NCI-H226 (cell line): ENCODE results near the gene CFAP53.
"Not testable (repeated sequence)": the region's sequence is repeated elsewhere in the genome, so short reads cannot be mapped to it uniquely, and the experiment has no call there.

Experiments used
- DNase-seq: peaks from one replicate; pipeline ENCODE4 v3.0.0-alpha.2; 2015

CFAP53 gene

DNA sequence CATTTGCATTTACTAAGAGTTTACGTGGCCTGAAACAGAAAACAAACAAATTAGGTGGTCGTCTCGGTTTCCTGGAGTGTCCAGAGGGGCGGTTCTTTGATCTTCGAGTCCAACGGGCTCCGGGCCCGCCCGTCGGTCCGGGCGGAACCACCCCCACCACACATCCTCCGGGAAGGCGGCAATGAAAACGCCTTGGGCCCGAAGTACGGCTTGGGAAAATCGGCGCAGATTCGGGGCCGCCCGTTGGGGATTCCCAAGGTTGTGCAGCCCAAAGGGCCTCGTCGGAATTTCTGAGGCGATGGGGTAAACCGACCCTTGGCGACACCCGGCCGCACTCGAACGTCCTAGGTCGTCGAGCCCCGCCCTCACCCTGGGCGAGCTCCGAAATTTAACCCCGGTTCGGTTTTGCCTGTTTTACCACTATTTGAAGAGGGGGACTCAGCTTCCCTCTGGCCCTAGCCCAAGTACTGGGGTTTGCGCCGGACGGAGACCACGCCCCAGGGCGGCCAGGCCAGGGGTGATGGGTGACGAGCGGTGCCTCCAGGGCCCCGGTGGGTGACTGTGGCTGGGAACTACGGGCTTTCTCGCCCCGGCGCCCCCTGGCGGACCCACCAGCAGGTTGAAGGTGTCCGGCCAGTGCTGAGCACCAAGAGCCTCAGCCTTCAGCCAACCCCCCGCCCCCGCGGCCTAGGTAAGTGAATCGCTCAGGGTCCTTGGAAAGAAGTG lies 1.9 kb upstream of the CFAP53 start:
- DNase-seq: peak; percentile 4

GRCh38 chr18:50262977-50263376 lies 3.3 kb downstream of the CFAP53 start:
- no peak for DNase-seq

GRCh38 chr18:50250935-50251334 lies 15.4 kb downstream of the CFAP53 start:
- DNase-seq: no peak

GRCh38 chr18:50249576-50249975 lies 16.7 kb downstream of the CFAP53 start:
- no peak for DNase-seq

DNA sequence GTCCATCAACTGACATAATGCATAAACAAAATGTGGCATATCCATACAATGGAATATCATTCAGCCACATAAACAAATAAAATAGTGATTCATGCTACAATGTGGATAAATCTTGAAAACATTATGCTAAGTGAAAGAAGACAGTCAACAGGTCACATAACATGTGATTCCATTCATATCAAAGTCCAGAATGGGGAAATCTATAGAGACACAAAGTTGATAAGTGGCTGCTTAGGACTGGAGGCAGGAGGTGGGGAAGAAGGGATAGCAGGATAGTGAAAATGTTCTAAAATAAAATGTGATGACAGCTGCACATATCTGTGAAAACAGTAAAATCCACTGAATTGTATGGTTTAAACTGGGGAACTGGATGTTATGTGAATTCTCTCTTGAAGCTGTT lies 18.7 kb downstream of the CFAP53 start:
- DNase-seq: no peak

GRCh38 chr18:50241768-50242167 lies 24.5 kb downstream of the CFAP53 start:
- not testable (repeated sequence) for DNase-seq

DNA sequence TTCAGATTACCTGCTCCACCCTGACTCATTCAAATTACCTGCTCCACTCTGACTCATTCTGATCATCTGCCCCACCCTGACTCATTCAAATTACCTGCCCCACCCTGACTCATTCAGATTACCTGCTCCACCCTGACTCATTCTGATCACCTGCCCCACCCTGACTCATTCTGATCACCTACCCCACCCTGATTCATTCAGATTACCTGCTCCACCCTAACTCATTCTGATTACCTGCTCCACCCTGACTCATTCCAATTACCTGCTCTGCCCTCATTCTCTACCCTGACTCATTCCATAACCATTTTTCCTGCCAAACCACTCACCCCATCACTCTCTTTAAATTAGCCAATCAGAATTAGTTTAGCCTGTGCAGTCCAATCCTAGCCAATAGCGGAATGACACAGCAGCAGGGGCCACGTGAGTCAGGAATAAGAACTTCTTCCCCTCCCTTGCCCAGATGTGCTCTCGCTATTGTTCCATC lies 26.2 kb downstream of the CFAP53 start:
- peak; percentile 3 for DNase-seq

- DNase-seq: no peak
Observed at GRCh38 chr18:50232419-50232818, 33.9 kb downstream of the CFAP53 start.

DNA sequence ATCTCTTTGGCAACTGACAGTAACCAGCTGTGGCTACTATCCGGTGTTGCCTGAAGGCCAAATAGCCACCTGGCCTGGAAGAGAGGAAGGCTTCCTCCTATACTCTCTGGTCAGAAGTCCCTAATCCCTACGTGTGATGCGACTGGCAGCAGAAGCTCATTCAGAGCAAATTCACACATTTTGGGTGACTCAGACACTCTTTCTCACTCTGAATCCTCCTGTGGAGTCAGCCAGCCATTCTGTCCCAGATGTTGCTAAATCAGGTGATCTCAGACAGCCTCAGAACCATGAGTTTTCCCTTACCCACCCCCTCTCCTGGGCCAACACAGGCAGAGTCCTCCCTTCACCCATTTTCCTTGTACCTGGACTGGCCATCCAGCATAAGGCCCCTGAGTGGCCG lies 34.7 kb downstream of the CFAP53 start:
- DNase-seq: no peak

DNA sequence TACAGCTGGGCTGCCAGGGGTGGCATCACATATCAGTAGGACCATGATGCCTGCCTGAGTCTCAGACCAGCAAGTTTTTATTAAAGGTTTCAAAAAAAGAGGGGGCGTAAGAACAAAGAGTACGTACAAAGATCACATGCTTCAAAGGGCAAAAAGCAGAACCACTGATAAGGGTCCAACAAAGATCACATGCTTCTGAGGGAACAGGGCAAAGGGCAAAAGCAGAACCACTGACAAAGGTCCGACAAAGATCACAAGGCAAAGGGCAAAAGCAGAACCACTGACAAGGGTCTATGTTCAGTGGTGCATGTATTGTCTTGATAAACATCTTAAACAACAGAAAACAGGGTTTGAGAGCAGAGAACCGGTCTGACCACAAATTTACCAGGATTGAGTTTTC lies 46.0 kb downstream of the CFAP53 start:
- DNase-seq: not testable (repeated sequence)

- no peak for DNase-seq
Observed at GRCh38 chr18:50218432-50219197, 47.7 kb downstream of the CFAP53 start.

DNA sequence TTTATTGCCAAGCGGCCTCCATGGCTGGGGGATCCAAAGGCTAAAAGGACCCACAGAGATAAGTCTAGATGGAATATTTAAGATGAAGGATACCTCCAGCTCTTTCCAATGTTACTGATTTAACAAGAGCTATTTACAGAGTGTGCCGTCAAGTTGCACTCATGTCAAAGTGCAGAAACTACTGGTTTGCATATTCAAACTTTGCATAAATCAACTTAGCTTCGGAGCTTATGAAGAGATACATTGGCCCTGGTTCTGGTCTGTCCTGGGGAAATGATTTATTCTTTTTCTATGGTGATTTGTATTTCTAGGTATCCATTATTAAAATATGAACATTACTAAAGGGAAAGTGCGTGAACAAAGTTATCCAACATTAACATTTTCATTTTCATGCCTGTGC lies 57.0 kb downstream of the CFAP53 start:
- DNase-seq: no peak

GRCh38 chr18:50207722-50208121 lies 58.6 kb downstream of the CFAP53 start:
- DNase-seq: no peak

DNA sequence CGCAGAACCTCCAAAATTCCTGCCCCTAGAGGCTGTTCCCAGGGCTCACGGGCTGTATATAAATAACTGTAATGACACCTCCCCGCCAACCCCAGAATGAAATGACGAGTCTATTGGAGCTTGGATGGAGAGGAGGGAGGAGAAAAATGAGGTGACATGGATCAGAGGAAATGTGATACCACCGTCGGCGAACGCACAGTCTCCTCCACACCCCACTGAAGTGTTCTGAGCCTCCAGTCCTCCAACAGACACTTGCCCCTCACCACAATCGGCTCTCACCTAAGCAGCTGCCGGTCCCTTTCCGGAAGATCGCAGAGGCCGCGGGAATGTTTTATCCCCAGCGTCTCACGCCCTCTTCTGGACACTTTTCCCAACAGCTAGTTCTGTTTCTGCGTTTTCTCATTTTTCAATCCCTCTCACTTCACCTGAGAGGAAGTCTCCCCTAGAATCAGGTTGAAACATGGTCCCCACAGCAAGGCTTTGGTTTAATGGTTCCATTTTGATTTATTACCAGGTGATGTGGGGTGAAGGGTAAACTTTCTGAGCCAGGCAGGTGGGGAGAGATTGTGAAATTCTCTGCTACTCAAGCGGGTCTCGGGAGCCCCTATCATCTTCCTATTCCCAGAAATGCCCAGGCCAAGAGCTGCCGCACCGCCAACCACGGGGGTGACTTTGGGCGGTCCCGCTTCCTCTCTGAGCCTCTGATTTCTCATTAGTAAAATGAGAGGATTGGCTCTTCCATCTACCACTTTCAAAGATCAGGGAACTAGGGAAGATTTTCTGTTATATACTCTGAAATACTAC lies 62.3 kb downstream of the CFAP53 start:
- no peak for DNase-seq

GRCh38 chr18:50201476-50202018 lies 64.7 kb downstream of the CFAP53 start:
- DNase-seq: no peak

- DNase-seq: no peak
Observed at GRCh38 chr18:50199921-50200320, 66.4 kb downstream of the CFAP53 start.

DNA sequence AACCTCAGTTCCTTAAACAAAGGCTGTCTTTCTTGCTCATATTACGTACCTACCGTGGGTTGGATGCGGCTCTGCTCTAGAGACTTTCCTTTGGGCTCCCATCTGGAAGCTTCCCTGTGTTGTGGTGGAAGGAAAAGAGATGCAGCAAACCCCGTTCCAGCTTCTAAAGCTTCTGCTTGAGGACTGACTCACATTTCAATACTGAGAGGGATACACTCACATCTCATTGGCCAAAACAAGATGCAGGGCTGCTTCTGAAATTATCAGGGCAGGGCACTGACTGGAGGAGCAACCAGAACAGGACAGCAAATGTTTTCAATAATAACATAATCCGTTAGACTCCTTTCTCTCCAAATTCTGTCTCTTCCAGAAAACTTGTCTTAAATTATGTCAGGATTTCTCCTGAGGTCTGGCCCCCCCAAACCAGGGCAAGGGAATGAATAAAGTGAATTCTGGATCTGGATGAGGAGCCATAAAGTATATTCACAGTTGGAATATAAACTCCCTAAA lies 66.9 kb downstream of the CFAP53 start:
- DNase-seq: no peak

DNA sequence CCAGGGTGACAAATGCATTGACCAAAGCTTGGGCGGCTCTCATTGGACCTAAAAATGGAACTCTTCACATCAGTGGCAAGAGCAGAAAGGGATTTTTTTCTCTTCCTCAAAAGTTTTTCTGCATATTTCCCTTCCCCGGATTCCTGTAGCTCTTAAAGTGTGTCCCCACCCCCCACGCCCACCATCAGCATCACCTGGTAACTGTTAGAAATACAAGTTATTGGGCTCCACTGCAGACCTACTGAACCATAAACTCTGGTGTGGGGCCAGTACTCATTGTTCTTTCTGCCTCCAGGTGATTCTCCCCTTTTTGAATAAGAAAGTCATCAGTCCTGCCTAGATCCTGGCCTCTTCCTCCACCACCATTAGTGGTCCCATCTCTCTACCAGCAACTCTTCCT lies 70.0 kb downstream of the CFAP53 start:
- DNase-seq: no peak

DNA sequence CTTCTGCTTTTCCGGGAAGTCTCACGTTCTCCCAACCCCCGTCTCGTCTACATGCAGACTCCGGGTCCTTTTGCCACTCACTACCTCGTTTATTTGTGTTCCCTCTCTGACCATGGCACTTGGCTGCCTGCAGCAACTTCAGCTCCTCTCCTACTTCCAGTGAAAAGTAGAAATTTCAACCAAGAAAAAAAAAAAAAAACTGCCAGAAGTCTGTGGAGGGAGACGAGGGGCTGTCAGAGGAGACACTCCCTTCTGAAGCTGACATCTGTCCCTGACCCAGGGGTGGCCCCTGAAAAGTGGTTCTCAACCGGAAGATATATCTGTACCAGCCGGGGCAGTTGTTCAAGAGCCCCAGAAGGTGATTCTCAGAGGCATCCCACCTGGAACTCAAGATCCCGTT lies 70.6 kb downstream of the CFAP53 start:
- no peak for DNase-seq

DNA sequence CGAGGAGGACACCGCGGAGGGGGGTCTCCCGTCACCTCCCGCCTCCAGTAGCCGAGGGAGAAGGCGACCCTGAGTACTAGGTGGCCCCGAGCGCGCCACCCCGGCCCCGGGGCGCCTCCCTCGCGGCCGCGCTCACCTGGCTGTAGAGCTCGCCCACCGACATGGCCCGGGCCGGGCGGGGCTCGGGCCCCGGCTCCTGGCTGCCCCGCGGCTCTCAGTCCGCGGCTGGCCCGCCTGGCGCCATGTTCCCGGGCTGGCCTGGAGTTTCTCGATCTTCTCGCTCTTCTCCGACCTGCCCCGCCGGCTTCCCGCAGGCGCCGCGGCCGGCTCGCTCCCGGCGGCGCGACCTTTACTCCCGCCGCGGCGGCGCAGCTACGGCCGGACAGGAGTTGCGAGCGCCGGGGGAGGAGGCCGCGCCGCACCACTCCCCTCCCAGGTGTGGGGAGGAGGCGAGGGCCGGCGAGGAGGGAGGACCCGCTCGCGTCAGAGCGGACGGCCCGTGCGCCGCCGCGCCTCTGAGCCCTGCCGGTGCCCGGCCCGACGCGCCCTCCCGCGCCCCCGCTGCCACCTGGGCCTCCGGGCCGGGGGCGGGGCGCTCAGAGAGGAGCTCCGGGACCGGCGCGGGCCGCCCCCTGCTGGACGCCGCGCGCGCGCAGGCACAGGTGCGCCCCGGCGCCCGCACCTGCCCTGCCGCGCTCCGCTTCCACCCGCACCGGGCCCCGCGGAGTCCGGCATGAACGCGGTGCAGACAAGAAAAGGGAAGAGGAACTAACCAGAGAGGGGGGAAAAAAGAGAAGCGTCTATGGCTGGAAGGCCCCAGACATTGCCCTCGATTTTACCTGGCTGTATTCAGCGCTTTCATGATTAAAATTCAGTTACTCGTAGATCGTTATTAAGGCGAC lies 71.4 kb downstream of the CFAP53 start, which contains the start of gene MYO5B:
Gene MYO5B (minus strand): TSS at position 517 of the 902 bp plus-strand sequence. CDS start 354 bp downstream, at position 163.
- peak; percentile 56 for DNase-seq

- no peak for DNase-seq
Observed at GRCh38 chr18:50193796-50194630, 72.3 kb downstream of the CFAP53 start.
